22Rv1 (cell line): ENCODE data around the gene MYLK.

Source experiments
- CTCF ChIP-seq: fragments of 450-650 bp; IDR thresholded peaks from 2 replicates; pipeline ENCODE4 v1.5.1; 2017; ENCODE audit warnings: mild to moderate bottlenecking
- ZFX ChIP-seq: fragments of 450-650 bp; IDR thresholded peaks from 2 replicates; pipeline ENCODE4 v1.6.1; 2017; ENCODE audit warnings: antibody characterized with exemption, borderline replicate concordance

GRCh38 chr3:123819949-123820348 is 64.2 kb downstream of the MYLK start:
- TF ChIP-seq CTCF (no peak), ZFX (no peak)
